Stimulated activated CD4-positive, alpha-beta T cell treated with anti-CD3 and anti-CD28 coated beads, Interleukin-1b, Interleukin-23, amount 100 ng/mL, for 4 hours (primary cell): ENCODE measurements around the gene EGFL8.

Experiments used
- DNase-seq, 2 donors: peaks; one replicate each; pipeline ENCODE4 v3.0.0-alpha.2; 2020; ENCODE audit warnings: low read depth in 2 of 2

The EGFL8 gene

GRCh38 chr6:32146687-32147086 is 17.7 kb upstream of the EGFL8 start:
- DNase-seq, result no peak

GRCh38 chr6:32147401-32148132 is 16.8 kb upstream of the EGFL8 start:
- no peak for DNase-seq

- DNase-seq, result peak; percentile 55 to 56
Observed at GRCh38 chr6:32148289-32149091, 15.9 kb upstream of the EGFL8 start.

GRCh38 chr6:32149092-32149755 is 15.2 kb upstream of the EGFL8 start:
- DNase-seq, result no peak

GRCh38 chr6:32149932-32150870 is 14.2 kb upstream of the EGFL8 start:
- DNase-seq, result no peak

GRCh38 chr6:32151181-32151862 is 13.1 kb upstream of the EGFL8 start:
- no peak for DNase-seq

GRCh38 chr6:32151863-32152768 is 12.3 kb upstream of the EGFL8 start, which contains the start of gene PRRT1:
PRRT1 (minus strand) TSS chr6:32151939; CDS start chr6:32151827, 112 bp downstream.
- DNase-seq, result no peak

- no peak for DNase-seq
Observed at GRCh38 chr6:32152769-32153563, 11.4 kb upstream of the EGFL8 start.

GRCh38 chr6:32153564-32154513 is 10.6 kb upstream of the EGFL8 start, which contains the start of gene PPT2:
PPT2 (plus strand) TSS chr6:32154141; CDS start chr6:32154595, 454 bp downstream.
- DNase-seq, result peak; percentile 39 to 61

GRCh38 chr6:32154514-32155161 is 9.8 kb upstream of the EGFL8 start:
- peak; percentile 41 to 43 for DNase-seq

GRCh38 chr6:32156891-32157290 is 7.5 kb upstream of the EGFL8 start:
- no peak for DNase-seq

GRCh38 chr6:32158052-32158451 is 6.3 kb upstream of the EGFL8 start:
- no peak for DNase-seq

GRCh38 chr6:32163559-32164258 is 686 bp upstream of the EGFL8 start:
- DNase-seq, result no peak

GRCh38 chr6:32166411-32167061 is 2.1 kb downstream of the EGFL8 start:
- DNase-seq, result no peak

- DNase-seq, result no peak
Observed at GRCh38 chr6:32167154-32167760, 2.9 kb downstream of the EGFL8 start.
